SU-DHL-6 (cell line): Measurements from ENCODE around the gene NDUFB10.

ENCODE experiments used
- H2AFZ ChIP-seq: fragments of 200-600 bp; sonication (generic); 2 replicates; pipeline ENCODE4 v1.6.1; 2014; ENCODE audit warnings: low read depth, mild to moderate bottlenecking, moderate library complexity, mixed read lengths, antibody characterized with exemption, low read length; ENCODE audit not compliant: severe bottlenecking
- H3F3A ChIP-seq: fragments of 200-600 bp; shearing (Covaris generic); 2 replicates; pipeline ENCODE4 v1.6.0; 2016; ENCODE audit warnings: antibody characterized with exemption, mild to moderate bottlenecking; ENCODE audit not compliant: insufficient read depth
- H3K27ac ChIP-seq: fragments of 200-600 bp; sonication (generic); 2 replicates; pipeline ENCODE4 v1.5.1; 2016; ENCODE audit warnings: low read depth, mild to moderate bottlenecking, low read length, moderate library complexity, mixed read lengths
- H3K27me3 ChIP-seq: fragments of 200-600 bp; sonication (generic), shearing (Covaris generic); 2 replicates; pipeline ENCODE4 v1.6.0; 2014; ENCODE audit warnings: mild to moderate bottlenecking, low read length
- H3K36me3 ChIP-seq: fragments of 200-600 bp; sonication (generic); 2 replicates; pipeline ENCODE4 v1.6.1; 2014; ENCODE audit warnings: mild to moderate bottlenecking, low read length, mixed read lengths
- H3K4me2 ChIP-seq: fragments of 300-600, 200-600 bp; shearing (Covaris generic), sonication (generic); 2 replicates; pipeline ENCODE4 v1.6.0; 2014; ENCODE audit warnings: low read length, low read depth, mild to moderate bottlenecking; ENCODE audit not compliant: poor library complexity, severe bottlenecking
- H3K4me3 ChIP-seq: fragments of 200-600 bp; sonication (generic); 2 replicates; pipeline ENCODE4 v1.5.1; 2014; ENCODE audit warnings: antibody characterized with exemption, low read length, mild to moderate bottlenecking, mixed read lengths; ENCODE audit not compliant: insufficient read depth, poor library complexity, severe bottlenecking
- H3K79me2 ChIP-seq: fragments of 200-600 bp; sonication (generic); 2 replicates; pipeline ENCODE4 v1.6.1; 2014; ENCODE audit warnings: mild to moderate bottlenecking, low read length, moderate library complexity; ENCODE audit not compliant: insufficient read depth
- H3K9ac ChIP-seq: fragments of 200-600 bp; sonication (generic); 2 replicates; pipeline ENCODE4 v1.7.0; 2014; ENCODE audit warnings: mild to moderate bottlenecking, low read length
- H3K9me2 ChIP-seq: fragments of 200-600 bp; sonication (generic); replicated peaks from 2 replicates; pipeline ENCODE4 v1.6.1; 2014; ENCODE audit warnings: low read length; ENCODE audit not compliant: insufficient read depth
- H3K9me3 ChIP-seq: fragments of 200-600 bp; sonication (generic); 2 replicates; pipeline ENCODE4 v1.6.1; 2014; ENCODE audit warnings: low read length, mixed read lengths; ENCODE audit not compliant: insufficient read depth
- H4K20me1 ChIP-seq: fragments of 200-600 bp; sonication (generic); 2 replicates; pipeline ENCODE4 v1.6.1; 2014; ENCODE audit warnings: low read depth, mild to moderate bottlenecking, antibody characterized with exemption, low read length, moderate library complexity, mixed read lengths
- EZH2phosphoT487 ChIP-seq: fragments of 200-600 bp; sonication (generic), shearing (Covaris generic); conservative IDR thresholded peaks from 2 replicates; pipeline ENCODE4 v1.6.1; 2018; ENCODE audit warnings: mild to moderate bottlenecking, antibody characterized with exemption, low read length, moderate library complexity, mixed read lengths
- TF ChIP-seq, protein P1 (sequence below): fragments of 200-600 bp; sonication (generic); IDR thresholded peaks from one replicate; pipeline ENCODE4 v1.5.1; 2017; ENCODE audit warnings: antibody characterized with exemption, mild to moderate bottlenecking, low read length, moderate library complexity; ENCODE audit not compliant: insufficient read depth, poor library complexity, severe bottlenecking

The NDUFB10 gene

DNA sequence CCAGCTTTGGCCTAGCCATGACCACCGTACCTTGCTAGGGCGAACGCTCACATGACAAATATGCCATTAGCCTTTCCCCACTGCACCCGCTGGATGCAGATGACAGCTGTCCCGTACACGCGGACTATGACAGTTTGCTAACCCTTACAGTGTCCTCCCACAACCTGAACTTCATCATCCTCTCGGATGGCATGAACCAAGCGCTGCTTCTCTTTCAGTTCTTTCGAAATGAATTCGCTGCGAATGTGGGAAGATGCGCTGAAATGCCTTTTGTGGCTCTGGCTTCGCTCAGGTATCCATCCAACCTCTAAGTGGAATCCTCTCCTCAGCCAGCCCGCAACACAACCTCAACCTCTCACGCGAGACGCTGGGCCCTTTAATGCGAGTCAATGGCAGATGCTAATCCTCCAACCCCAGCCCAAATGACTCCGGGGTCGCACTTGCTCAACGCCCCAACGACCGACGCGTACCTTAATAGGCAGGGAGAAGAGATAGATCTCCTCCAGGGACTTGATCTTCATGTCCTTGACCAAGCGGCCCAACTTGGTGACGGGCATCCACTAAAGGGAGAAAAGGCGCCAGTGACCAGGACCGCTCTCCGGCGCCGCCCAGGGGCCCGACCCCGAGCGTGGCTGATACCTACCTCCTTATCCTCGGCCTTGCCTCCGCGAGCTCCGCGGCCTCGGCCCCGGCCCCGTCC, 4.6 kb downstream of the NDUFB10 start:
- H3K9ac ChIP-seq: peak overlapping the region; percentile 98
- peak overlapping the region; percentile 78 for H3K4me2 ChIP-seq
- H4K20me1 ChIP-seq: no peaks in the 10 kb centered on the region
- H3F3A ChIP-seq: peaks cover 43% of the 10 kb centered on the region
- H3K27me3 ChIP-seq: no peaks in the 10 kb centered on the region
- H2AFZ ChIP-seq: no peak overlapping the region
- H3K9me3 ChIP-seq: no peaks in the 10 kb centered on the region
- peaks cover 15% of the 10 kb centered on the region for H3K36me3 ChIP-seq
- peaks cover 38% of the 10 kb centered on the region for H3K79me2 ChIP-seq
- peak overlapping the region; percentile 88 for H3K27ac ChIP-seq
- H3K4me3 ChIP-seq: peak overlapping the region; percentile 75
- H3K9me2 ChIP-seq: no peaks in the 10 kb centered on the region
- TF ChIP-seq, protein P1, sequence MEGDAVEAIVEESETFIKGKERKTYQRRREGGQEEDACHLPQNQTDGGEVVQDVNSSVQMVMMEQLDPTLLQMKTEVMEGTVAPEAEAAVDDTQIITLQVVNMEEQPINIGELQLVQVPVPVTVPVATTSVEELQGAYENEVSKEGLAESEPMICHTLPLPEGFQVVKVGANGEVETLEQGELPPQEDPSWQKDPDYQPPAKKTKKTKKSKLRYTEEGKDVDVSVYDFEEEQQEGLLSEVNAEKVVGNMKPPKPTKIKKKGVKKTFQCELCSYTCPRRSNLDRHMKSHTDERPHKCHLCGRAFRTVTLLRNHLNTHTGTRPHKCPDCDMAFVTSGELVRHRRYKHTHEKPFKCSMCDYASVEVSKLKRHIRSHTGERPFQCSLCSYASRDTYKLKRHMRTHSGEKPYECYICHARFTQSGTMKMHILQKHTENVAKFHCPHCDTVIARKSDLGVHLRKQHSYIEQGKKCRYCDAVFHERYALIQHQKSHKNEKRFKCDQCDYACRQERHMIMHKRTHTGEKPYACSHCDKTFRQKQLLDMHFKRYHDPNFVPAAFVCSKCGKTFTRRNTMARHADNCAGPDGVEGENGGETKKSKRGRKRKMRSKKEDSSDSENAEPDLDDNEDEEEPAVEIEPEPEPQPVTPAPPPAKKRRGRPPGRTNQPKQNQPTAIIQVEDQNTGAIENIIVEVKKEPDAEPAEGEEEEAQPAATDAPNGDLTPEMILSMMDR: no peak
- no peak for TF ChIP-seq EZH2phosphoT487

DNA sequence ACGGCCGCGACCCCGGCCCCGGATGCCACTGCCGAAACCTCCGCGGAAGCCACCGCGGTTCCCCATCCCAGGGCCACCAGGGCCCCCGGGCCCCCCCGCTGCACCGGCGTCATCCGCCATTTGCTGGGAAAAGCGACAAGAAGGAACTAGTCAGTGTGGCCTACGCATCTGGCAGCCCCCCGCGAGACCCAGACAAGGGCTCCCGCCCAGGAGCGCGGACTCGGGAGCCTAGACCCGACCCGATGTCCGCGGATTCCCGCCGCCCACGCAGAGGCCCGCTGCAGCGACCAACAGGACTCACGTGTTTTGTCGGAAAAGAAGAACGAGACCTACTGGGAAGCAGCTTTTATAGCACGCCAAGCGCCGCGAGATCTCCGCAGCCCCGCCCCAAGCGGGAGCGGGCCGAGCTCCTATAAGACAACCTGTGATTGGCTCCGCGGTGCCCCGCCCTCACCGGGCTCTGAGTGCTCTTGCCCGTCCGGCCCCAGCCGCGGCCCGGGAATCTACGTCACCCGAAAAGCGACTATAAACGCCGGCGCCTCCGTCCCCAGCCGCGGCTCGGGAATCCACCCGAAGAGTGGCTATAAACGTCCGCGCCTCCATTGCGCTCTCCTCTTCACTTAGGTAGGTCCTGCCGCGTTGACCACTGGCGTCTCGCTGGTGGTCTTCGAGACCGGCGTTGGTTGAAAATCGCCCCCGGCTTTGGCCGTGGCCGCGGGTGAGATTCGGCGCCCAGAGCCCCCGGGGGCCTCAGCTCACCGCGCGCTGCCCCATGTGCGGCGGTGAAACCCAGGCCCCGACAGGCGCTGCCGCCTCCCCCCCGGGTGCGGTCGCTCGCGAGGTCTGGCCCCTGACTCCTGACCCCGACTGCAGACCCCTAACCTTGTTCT, 5.4 kb downstream of the NDUFB10 start, which contains the start of gene RPS2:
TSS of gene RPS2 (minus strand) at position 321 of the 890 bp plus-strand sequence. CDS start at position 120, 201 bp downstream.
- Histone ChIP-seq H4K20me1 (no peaks in the 10 kb centered on the region), H3K9ac (peak within 1 kb of the TSS; percentile 98), H3K4me2 (peak within 1 kb of the TSS; percentile 78), H3K36me3 (peaks cover 15% of the 10 kb centered on the region), H3K79me2 (peaks cover 36% of the 10 kb centered on the region), H2AFZ (peak within 1 kb of the TSS; percentile 13), H3K4me3 (peak within 1 kb of the TSS; percentile 75), H3K27ac (peak within 1 kb of the TSS; percentile 88), H3K27me3 (no peaks in the 10 kb centered on the region), H3F3A (peaks cover 43% of the 10 kb centered on the region), H3K9me2 (no peaks in the 10 kb centered on the region), H3K9me3 (no peaks in the 10 kb centered on the region)
- TF ChIP-seq, protein P1: no peak
- TF ChIP-seq EZH2phosphoT487: no peak

DNA sequence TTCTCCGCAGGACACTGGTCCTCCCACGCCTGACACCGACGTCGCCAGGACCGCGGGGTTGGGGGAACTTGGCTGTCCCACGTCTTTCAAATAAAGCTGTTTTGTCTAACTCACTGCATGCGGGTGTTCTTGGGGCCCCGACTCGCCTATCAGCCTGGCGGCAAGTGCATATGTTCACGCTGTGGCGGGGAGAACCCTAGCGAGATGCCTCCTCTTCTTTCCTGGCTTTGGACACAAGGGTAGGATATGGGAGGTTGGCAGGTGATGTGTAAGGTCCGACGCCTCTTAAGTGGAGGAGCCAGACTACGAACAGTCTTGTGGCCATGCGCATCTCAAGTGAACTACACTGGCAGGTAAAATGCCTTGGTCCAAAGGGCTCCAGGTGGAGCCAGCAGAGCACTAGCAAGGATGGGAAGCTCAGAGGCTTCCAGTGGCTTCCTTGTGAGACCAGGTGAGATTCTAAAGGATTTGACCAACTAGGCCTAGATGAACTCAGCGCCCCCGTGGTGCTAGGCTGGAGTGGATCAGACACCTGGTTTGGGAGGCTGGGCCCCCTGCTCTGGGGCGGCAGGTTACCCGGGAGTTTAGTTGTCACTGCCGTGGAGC, 6.2 kb downstream of the NDUFB10 start:
- peaks cover 44% of the 10 kb centered on the region for H3F3A ChIP-seq
- H3K4me2 ChIP-seq: peak overlapping the region; percentile 71
- no peaks in the 10 kb centered on the region for H3K9me3 ChIP-seq
- no peak for TF ChIP-seq EZH2phosphoT487
- TF ChIP-seq, protein P1: no peak
- H3K36me3 ChIP-seq: peaks cover 15% of the 10 kb centered on the region
- H3K27me3 ChIP-seq: no peaks in the 10 kb centered on the region
- no peaks in the 10 kb centered on the region for H4K20me1 ChIP-seq
- H2AFZ ChIP-seq: no peak overlapping the region
- H3K79me2 ChIP-seq: peaks cover 30% of the 10 kb centered on the region
- no peaks in the 10 kb centered on the region for H3K9me2 ChIP-seq
- H3K27ac ChIP-seq: peak overlapping the region; percentile 57
- H3K4me3 ChIP-seq: peak overlapping the region; percentile 75
- peak overlapping the region; percentile 98 for H3K9ac ChIP-seq
